A549 (cell line): Measurements from ENCODE around the gene C1QL1. TPM values are rescaled to one million over a fixed set of nuclear protein-coding genes. Genes with fewer than 3 reads are reported as not detected.

ENCODE experiments used
- ATAC-seq, 2 experiments: fragments of 200-7000 bp in 1 of 2; fragments of >200 bp in 1 of 2; cut with Nextera tagmentation in 1 of 2; cut with Tn5 transposase in 1 of 2; 3 replicates each; pipeline versions ENCODE4 v1.8.0 to v1.9.1; 2018 to 2020; ENCODE audit warnings: mild to moderate bottlenecking in 1 of 2, moderate library complexity in 1 of 2
- CTCF ChIA-PET: fragments of 300-600 bp; sonication (Branson Sonifier 250); formaldehyde crosslinking; extraction: SDS; loops from one replicate; lab custom pipeline; 2021; ENCODE audit warnings: antibody characterized with exemption, inconsistent platforms; lab: Yijun Ruan, JAX
- POLR2A ChIA-PET: fragments of 350-600 bp; formaldehyde crosslinking; extraction: SDS; loops from one replicate; lab custom pipeline; 2021; ENCODE audit warnings: antibody characterized with exemption, inconsistent platforms; lab: Yijun Ruan, JAX
- DNase-seq, 2 experiments: peaks; one replicate each; pipeline versions ENCODE4 v3.0.0 to v3.0.0-alpha.2; 2011 to 2016; ENCODE audit warnings: low read depth in 1 of 2, low spot score in 1 of 2
- FAIRE-seq: peaks from 2 replicates; lab custom pipeline; 2011; peaks lifted over from hg19 to GRCh38; lab: Jason Lieb, UNC
- H3K27ac ChIP-seq, 2 experiments: fragments of >200 bp; sonication (Bioruptor Twin); formaldehyde crosslinking; 3 replicates each; pipeline ENCODE4 v1.5.1; 2016 to 2017
- H3K4me1 ChIP-seq: fragments of >200 bp; sonication (Bioruptor Twin); formaldehyde crosslinking; 3 replicates; pipeline ENCODE4 v1.6.1; 2016
- H3K4me2 ChIP-seq: fragments of >200 bp; sonication (Bioruptor Twin); formaldehyde crosslinking; 3 replicates; pipeline ENCODE4 v1.6.1; 2016
- H3K4me3 ChIP-seq: fragments of >200 bp; sonication (Bioruptor Twin); formaldehyde crosslinking; 3 replicates; pipeline ENCODE4 v1.5.1; 2016
- H3K9me3 ChIP-seq: fragments of >200 bp; sonication (Bioruptor Twin); formaldehyde crosslinking; 3 replicates; pipeline ENCODE4 v1.6.1; 2016
- FOSL2 ChIP-seq, 2 experiments: fragments of 450-650 bp in 1 of 2; fragments of >200 bp in 1 of 2; sonication (Bioruptor Twin) in 1 of 2; formaldehyde crosslinking; IDR thresholded peaks; 2 replicates each; pipeline versions ENCODE4 v1.5.0 to v1.6.1; 2016 to 2020; ENCODE audit warnings: mild to moderate bottlenecking in 1 of 2, moderate library complexity in 1 of 2
- HEYL ChIP-seq: fragments of 250-450 bp; sonication (Bioruptor Pico); IDR thresholded peaks from 2 replicates; pipeline ENCODE4 v1.8.0; 2021; ENCODE audit warnings: mild to moderate bottlenecking, moderate library complexity
- HOXA7 ChIP-seq: fragments of 250-450 bp; sonication (Bioruptor Pico); IDR thresholded peaks from 2 replicates; pipeline ENCODE4 v1.5.0; 2020; ENCODE audit warnings: mild to moderate bottlenecking, moderate library complexity
- JUN ChIP-seq, 2 experiments: fragments of >200 bp; sonication (Bioruptor Twin); formaldehyde crosslinking; IDR thresholded peaks; 2 replicates in 1 of 2; 3 replicates in 1 of 2; pipeline ENCODE4 v1.6.1; 2016 to 2017
- MAFK ChIP-seq: fragments of 450-650 bp; IDR thresholded peaks from 2 replicates; pipeline ENCODE4 v1.6.1; 2014; ENCODE audit not compliant: partially characterized antibody
- NFE2L2 ChIP-seq: fragments of 150-350 bp; conservative IDR thresholded peaks from 2 replicates; pipeline ENCODE4 v1.6.1; 2014; ENCODE audit warnings: low read length
- PHF8 ChIP-seq: fragments of 200-600 bp; sonication (generic); IDR thresholded peaks from 2 replicates; pipeline ENCODE4 v1.6.1; 2016; ENCODE audit warnings: low read depth, mild to moderate bottlenecking, antibody characterized with exemption, moderate library complexity, borderline replicate concordance
- POLR2A ChIP-seq: IDR thresholded peaks from 2 replicates; pipeline ENCODE4 v1.6.1; 2012; ENCODE audit warnings: mild to moderate bottlenecking, low read length
- RAD21 ChIP-seq, 2 experiments: fragments of >200 bp in 1 of 2; sonication (Bioruptor Twin) in 1 of 2; formaldehyde crosslinking in 1 of 2; IDR thresholded peaks in 1 of 2; conservative IDR thresholded peaks in 1 of 2; 2 replicates in 1 of 2; 3 replicates in 1 of 2; pipeline ENCODE4 v1.6.1; 2012 to 2018; ENCODE audit warnings: inconsistent platforms in 1 of 2
- RCOR1 ChIP-seq: fragments of 150-350 bp; IDR thresholded peaks from 2 replicates; pipeline ENCODE4 v1.6.1; 2014; ENCODE audit warnings: antibody characterized with exemption, low read length, low read depth
- ZC3H11A ChIP-seq: fragments of 450-650 bp; IDR thresholded peaks from 2 replicates; pipeline ENCODE4 v1.6.1; 2014; ENCODE audit warnings: antibody characterized with exemption, mild to moderate bottlenecking
- ZNF302 ChIP-seq: fragments of 250-450 bp; sonication (Bioruptor Pico); IDR thresholded peaks from 2 replicates; pipeline ENCODE4 v1.9.0; 2021; ENCODE audit warnings: inconsistent platforms, mild to moderate bottlenecking, moderate library complexity
- ZSCAN20 ChIP-seq: fragments of 250-450 bp; sonication (Bioruptor Pico); IDR thresholded peaks from 2 replicates; pipeline ENCODE4 v1.8.0; 2022; ENCODE audit warnings: mild to moderate bottlenecking, moderate library complexity
- WGBS: methylation state at CpG from one replicate; pipeline ENCODE4 v1.1.6; 2017; ENCODE audit errors: missing lambda C conversion rate; 5-methylcytosine and 5-hydroxymethylcytosine counted together
- polyA plus RNA-seq, 4 experiments: library from polyadenylated mRNA; depleted of rRNA in 3 of 4; stranded (reverse); fragments of >200 nt; fragmentation: RNase III in 1 of 4; extraction: RNeasy Plus Mini Kit Qiagen cat#74134 plus additional on column Dnase treatment in 1 of 4; gene quantifications; 2 replicates in 3 of 4; 3 replicates in 1 of 4; pipeline ENCODE4 v1.2.3, GENCODE V29; 2011 to 2017
- TF ChIP-seq, protein P1 (sequence below): fragments of 200-600 bp; sonication (generic); IDR thresholded peaks from 2 replicates; pipeline ENCODE4 v1.6.1; 2016; ENCODE audit warnings: antibody characterized with exemption, mild to moderate bottlenecking, moderate library complexity
- TF ChIP-seq, protein P2 (sequence below): fragments of >200 bp; sonication (Bioruptor Twin); formaldehyde crosslinking; IDR thresholded peaks from 3 replicates; pipeline ENCODE4 v1.6.1; 2016
- TF ChIP-seq, protein P3 (sequence below): fragments of 250-450 bp; sonication (Bioruptor Pico); IDR thresholded peaks from 2 replicates; pipeline ENCODE4 v1.5.0; 2020; ENCODE audit warnings: low read depth, mild to moderate bottlenecking, moderate library complexity
- TF ChIP-seq, protein P4 (sequence below): fragments of 150-350 bp; IDR thresholded peaks from 2 replicates; pipeline ENCODE4 v1.6.1; 2014; ENCODE audit warnings: low read depth, mild to moderate bottlenecking, low read length
- TF ChIP-seq, protein P5 (sequence below): fragments of >200 bp; sonication (Bioruptor Twin); formaldehyde crosslinking; IDR thresholded peaks from 3 replicates; pipeline ENCODE4 v1.5.1; 2016

Gene C1QL1
- polyA plus RNA-seq, 2 of the 4 experiments (the other 2 are of a cell fraction) = 2.6 to 8.5 TPM

DNA sequence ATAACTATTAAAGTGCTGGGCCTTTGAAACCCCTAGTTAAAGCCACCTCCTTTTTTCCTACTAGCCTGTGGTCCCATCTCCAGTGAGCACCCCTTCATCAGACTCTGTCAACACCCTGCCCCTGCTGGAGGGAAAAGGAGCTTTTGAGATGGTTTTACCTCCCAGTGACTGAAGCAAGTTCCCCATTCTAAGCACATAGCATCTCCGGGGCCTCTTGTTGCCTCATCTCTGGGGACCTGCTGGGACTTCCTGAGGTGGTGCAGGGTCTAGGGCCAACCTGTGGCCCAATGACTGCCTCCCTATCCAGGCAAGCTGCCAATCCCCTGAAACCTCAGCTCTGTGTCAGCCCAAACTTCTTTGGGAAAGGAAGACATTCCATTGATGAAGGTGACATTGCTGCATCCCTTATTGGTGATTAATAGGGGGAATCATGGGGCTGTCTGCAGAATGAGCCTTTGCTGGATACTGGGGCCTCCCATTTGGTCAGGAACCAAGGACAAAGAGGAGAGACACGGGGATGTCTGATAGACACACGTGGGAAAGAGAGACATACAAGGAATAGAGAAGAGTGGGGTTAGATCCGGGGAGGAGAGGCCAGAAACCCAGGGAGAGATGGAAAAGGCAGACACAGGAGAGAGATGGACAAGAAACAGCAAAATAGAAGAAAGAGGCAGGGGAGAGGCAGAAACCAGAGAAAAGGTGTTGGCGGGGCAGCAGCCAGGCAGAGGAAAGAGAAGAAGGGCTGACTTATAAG, 2.4 kb downstream of the C1QL1 start:
- ATAC-seq = no peak
- TF ChIP-seq NFE2L2 (no peak), PHF8 (no peak), POLR2A (no peak), HOXA7 (CRISPR knock-in tag) (no peak), ZNF302 (CRISPR knock-in tag) (no peak), RCOR1 (no peak), ZSCAN20 (CRISPR knock-in tag) (no peak), ZC3H11A (no peak), JUN (IDR thresholded peaks at IDR 0.05) (no peak), HEYL (CRISPR knock-in tag) (no peak)
- TF ChIP-seq, protein P1, sequence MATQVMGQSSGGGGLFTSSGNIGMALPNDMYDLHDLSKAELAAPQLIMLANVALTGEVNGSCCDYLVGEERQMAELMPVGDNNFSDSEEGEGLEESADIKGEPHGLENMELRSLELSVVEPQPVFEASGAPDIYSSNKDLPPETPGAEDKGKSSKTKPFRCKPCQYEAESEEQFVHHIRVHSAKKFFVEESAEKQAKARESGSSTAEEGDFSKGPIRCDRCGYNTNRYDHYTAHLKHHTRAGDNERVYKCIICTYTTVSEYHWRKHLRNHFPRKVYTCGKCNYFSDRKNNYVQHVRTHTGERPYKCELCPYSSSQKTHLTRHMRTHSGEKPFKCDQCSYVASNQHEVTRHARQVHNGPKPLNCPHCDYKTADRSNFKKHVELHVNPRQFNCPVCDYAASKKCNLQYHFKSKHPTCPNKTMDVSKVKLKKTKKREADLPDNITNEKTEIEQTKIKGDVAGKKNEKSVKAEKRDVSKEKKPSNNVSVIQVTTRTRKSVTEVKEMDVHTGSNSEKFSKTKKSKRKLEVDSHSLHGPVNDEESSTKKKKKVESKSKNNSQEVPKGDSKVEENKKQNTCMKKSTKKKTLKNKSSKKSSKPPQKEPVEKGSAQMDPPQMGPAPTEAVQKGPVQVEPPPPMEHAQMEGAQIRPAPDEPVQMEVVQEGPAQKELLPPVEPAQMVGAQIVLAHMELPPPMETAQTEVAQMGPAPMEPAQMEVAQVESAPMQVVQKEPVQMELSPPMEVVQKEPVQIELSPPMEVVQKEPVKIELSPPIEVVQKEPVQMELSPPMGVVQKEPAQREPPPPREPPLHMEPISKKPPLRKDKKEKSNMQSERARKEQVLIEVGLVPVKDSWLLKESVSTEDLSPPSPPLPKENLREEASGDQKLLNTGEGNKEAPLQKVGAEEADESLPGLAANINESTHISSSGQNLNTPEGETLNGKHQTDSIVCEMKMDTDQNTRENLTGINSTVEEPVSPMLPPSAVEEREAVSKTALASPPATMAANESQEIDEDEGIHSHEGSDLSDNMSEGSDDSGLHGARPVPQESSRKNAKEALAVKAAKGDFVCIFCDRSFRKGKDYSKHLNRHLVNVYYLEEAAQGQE = no peak
- TF ChIP-seq, protein P2, sequence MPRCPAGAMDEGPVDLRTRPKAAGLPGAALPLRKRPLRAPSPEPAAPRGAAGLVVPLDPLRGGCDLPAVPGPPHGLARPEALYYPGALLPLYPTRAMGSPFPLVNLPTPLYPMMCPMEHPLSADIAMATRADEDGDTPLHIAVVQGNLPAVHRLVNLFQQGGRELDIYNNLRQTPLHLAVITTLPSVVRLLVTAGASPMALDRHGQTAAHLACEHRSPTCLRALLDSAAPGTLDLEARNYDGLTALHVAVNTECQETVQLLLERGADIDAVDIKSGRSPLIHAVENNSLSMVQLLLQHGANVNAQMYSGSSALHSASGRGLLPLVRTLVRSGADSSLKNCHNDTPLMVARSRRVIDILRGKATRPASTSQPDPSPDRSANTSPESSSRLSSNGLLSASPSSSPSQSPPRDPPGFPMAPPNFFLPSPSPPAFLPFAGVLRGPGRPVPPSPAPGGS = no peak
- TF ChIP-seq, protein P3, sequence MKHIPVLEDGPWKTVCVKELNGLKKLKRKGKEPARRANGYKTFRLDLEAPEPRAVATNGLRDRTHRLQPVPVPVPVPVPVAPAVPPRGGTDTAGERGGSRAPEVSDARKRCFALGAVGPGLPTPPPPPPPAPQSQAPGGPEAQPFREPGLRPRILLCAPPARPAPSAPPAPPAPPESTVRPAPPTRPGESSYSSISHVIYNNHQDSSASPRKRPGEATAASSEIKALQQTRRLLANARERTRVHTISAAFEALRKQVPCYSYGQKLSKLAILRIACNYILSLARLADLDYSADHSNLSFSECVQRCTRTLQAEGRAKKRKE (CRISPR knock-in tag) = no peak
- TF ChIP-seq, all 56 proteins: peak for 0
- ChIA-PET POLR2A (no interaction called here), CTCF (interaction anchor here (0.9 to 38.8 kb wide), 9 partner anchors 9 to 58 kb away, joined by 3 to 752 read pairs (median 5); partner anchors contain the start of gene GFAP)
- WGBS = 86% methylated on average over 5 of the region's 5 CpGs
- Histone ChIP-seq H3K9me3 (no peaks in the 10 kb centered on the region), H3K4me1 (peaks cover 29% of the 10 kb centered on the region), H3K27ac (no peak overlapping the region), H3K4me2 (no peak overlapping the region), H3K4me3 (no peak overlapping the region)
- no peak for DNase-seq
- FAIRE-seq = no peak

DNA sequence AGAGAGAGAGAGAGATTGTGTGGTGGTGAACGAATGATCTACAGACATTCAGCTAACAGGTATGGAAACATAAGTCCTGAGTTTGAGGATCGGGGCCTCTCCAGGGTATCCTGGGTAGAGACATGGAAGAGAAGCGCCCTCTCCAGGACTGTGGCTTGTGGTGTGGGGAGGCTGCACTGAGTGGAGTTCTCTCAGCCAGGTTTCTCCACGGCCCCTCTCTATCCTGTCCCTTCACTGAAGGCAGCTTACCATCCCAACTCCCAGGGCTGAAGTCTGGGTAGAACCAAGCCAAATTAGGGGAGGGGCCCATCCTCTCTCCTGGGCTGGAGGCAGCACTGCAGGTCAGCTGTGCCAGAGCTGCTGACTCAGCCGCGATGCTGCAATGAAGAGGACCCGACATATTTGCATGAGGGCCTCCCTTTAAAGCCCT, 6.2 kb downstream of the C1QL1 start:
- FAIRE-seq = no peak

More for the DNA sequence above, 6.2 kb downstream of the C1QL1 start:
- Histone ChIP-seq H3K27ac (peak overlapping the region in 1 of 2 experiments; percentile 0; a peak in 1 of 6 replicates), H3K9me3 (no peaks in the 10 kb centered on the region)
- CTCF ChIA-PET = interaction anchor here (0.6 to 38.8 kb wide), 14 partner anchors 8 to 166 kb away, joined by 3 to 752 read pairs (median 4); partner anchors contain the start of genes GFAP and KIF18B
- TF ChIP-seq, protein P4, sequence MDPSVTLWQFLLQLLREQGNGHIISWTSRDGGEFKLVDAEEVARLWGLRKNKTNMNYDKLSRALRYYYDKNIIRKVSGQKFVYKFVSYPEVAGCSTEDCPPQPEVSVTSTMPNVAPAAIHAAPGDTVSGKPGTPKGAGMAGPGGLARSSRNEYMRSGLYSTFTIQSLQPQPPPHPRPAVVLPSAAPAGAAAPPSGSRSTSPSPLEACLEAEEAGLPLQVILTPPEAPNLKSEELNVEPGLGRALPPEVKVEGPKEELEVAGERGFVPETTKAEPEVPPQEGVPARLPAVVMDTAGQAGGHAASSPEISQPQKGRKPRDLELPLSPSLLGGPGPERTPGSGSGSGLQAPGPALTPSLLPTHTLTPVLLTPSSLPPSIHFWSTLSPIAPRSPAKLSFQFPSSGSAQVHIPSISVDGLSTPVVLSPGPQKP = no peak
- peak; percentile 69 for TF ChIP-seq MAFK
- TF ChIP-seq, protein P5, sequence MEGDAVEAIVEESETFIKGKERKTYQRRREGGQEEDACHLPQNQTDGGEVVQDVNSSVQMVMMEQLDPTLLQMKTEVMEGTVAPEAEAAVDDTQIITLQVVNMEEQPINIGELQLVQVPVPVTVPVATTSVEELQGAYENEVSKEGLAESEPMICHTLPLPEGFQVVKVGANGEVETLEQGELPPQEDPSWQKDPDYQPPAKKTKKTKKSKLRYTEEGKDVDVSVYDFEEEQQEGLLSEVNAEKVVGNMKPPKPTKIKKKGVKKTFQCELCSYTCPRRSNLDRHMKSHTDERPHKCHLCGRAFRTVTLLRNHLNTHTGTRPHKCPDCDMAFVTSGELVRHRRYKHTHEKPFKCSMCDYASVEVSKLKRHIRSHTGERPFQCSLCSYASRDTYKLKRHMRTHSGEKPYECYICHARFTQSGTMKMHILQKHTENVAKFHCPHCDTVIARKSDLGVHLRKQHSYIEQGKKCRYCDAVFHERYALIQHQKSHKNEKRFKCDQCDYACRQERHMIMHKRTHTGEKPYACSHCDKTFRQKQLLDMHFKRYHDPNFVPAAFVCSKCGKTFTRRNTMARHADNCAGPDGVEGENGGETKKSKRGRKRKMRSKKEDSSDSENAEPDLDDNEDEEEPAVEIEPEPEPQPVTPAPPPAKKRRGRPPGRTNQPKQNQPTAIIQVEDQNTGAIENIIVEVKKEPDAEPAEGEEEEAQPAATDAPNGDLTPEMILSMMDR = 0 out of 3 replicates have a peak, but pooled peaks have one; percentile 17
- peak; percentile 13 to 54; a peak in 2 of 5 replicates for TF ChIP-seq RAD21 (conservative IDR thresholded peaks at IDR 0.05 in 1 of 2, IDR thresholded peaks at IDR 0.05 in 1 of 2)
- TF ChIP-seq FOSL2 (IDR thresholded peaks at IDR 0.05) = no peak
- TF ChIP-seq FOSL2 (CRISPR knock-in tag; IDR thresholded peaks at IDR 0.05) = 0 out of 2 replicates have a peak, but pooled peaks have one; percentile 10
- TF ChIP-seq, all 56 proteins: peak for 4
- ATAC-seq (peak; percentile 78 to 89), DNase-seq (peak in 1 of 2 experiments; percentile 62)
- Histone ChIP-seq H3K4me3 (no peak overlapping the region), H3K4me1 (peaks cover 18% of the 10 kb centered on the region), H3K4me2 (no peak overlapping the region)
- 70% methylated on average over 7 of the region's 7 CpGs for WGBS
- POLR2A ChIA-PET = no interaction called here
